ENCODE data around the gene TAS2R20. TPM values are rescaled to one million over a fixed set of nuclear protein-coding genes. Genes with fewer than 3 reads are reported as not detected.

The TAS2R20 gene
- total RNA-seq, 1 donor from 2014 or later: 0.82 TPM

DNA sequence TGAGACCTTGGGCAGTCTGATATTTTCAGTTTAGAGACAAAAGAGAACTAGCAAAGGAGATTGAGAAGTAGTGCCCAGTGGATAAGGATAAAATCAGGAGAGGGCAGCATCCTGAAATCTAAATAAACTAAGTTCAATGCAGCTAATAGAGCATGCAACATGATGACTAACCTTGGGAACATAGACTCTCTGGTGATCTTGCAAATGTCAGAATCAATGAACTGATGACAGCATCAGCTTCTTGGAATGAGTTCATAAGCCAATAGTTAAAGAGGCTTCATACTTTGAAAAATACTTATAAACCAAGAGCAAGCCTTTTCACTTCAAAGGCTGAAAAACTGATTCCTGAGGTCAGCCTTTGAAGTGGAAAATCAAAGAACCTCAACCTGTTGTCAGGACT, 16.1 kb upstream of the TAS2R20 start:
- DNase-seq (ENCODE audit: low spot score): no peak
- H3K9me3 Mint-ChIP-seq (ENCODE audit: low read depth): no peaks in the 10 kb centered on the region
- H3K4me3 Mint-ChIP-seq (ENCODE audit: unreplicated experiment): no peak overlapping the region
- no peaks in the 10 kb centered on the region for H3K4me1 Mint-ChIP-seq (ENCODE audit: low read depth)
- H3K27ac Mint-ChIP-seq (ENCODE audit: unreplicated experiment): no peak overlapping the region
- no peaks in the 10 kb centered on the region for H3K36me3 Mint-ChIP-seq (ENCODE audit: low read depth)
- H3K27me3 Mint-ChIP-seq (ENCODE audit: low read depth): no peaks in the 10 kb centered on the region
- TF ChIP-seq, protein P1, sequence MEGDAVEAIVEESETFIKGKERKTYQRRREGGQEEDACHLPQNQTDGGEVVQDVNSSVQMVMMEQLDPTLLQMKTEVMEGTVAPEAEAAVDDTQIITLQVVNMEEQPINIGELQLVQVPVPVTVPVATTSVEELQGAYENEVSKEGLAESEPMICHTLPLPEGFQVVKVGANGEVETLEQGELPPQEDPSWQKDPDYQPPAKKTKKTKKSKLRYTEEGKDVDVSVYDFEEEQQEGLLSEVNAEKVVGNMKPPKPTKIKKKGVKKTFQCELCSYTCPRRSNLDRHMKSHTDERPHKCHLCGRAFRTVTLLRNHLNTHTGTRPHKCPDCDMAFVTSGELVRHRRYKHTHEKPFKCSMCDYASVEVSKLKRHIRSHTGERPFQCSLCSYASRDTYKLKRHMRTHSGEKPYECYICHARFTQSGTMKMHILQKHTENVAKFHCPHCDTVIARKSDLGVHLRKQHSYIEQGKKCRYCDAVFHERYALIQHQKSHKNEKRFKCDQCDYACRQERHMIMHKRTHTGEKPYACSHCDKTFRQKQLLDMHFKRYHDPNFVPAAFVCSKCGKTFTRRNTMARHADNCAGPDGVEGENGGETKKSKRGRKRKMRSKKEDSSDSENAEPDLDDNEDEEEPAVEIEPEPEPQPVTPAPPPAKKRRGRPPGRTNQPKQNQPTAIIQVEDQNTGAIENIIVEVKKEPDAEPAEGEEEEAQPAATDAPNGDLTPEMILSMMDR (IDR thresholded peaks at IDR 0.05): no peak

DNA sequence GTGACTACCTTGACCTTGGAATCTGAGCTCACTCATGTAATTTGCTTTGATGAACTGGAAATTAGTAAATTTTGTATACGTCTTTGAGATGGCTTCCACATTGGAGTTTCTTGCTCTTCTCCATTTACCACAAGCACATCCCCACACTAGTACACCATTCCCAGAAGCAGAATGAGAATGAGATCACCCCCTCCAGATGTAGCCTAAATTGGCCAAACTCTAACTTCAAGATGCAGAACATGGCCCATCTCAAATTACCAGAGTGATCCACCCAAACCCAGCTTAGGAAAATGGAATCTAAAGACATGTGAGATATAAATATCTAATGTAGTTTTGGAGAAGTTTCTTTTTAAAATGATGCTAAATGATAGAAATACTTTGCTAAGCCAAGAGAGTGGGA, 9.5 kb upstream of the TAS2R20 start:
- no peak for DNase-seq (ENCODE audit: low spot score)
- no peak overlapping the region for H3K4me3 Mint-ChIP-seq (ENCODE audit: unreplicated experiment)
- no peaks in the 10 kb centered on the region for H3K36me3 Mint-ChIP-seq (ENCODE audit: low read depth)
- no peaks in the 10 kb centered on the region for H3K9me3 Mint-ChIP-seq (ENCODE audit: low read depth)
- TF ChIP-seq, protein P1 (IDR thresholded peaks at IDR 0.05): no peak
- no peaks in the 10 kb centered on the region for H3K27me3 Mint-ChIP-seq (ENCODE audit: low read depth)
- H3K4me1 Mint-ChIP-seq (ENCODE audit: low read depth): no peaks in the 10 kb centered on the region
- no peak overlapping the region for H3K27ac Mint-ChIP-seq (ENCODE audit: unreplicated experiment)

DNA sequence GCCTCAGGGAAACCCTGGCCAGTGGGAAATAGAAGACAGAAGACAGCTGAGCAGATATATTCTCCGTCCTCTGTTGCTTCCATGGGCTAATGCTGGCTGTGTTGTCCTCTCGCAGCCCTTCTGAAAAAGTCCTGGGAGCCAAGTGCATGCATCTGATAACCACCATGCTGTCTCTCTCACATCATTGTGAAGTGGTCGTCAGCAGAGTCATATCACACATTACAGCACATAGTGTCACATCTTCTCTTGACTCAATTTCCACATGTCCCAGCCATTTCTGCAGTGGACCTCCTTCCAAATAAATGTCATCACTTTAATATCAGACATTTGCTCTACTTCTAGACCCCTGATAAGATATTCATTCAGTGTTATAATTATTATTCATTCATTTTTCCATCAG, 3.8 kb downstream of the TAS2R20 start:
- Mint-ChIP-seq H3K27me3 (ENCODE audit: low read depth) (no peaks in the 10 kb centered on the region), H3K9me3 (ENCODE audit: low read depth) (peaks cover 11% of the 10 kb centered on the region), H3K27ac (ENCODE audit: unreplicated experiment) (no peak overlapping the region), H3K4me1 (ENCODE audit: low read depth) (no peaks in the 10 kb centered on the region), H3K4me3 (ENCODE audit: unreplicated experiment) (no peak overlapping the region), H3K36me3 (ENCODE audit: low read depth) (peaks cover 19% of the 10 kb centered on the region)
- DNase-seq (ENCODE audit: low spot score): no peak
- TF ChIP-seq, protein P1 (IDR thresholded peaks at IDR 0.05): no peak

DNA sequence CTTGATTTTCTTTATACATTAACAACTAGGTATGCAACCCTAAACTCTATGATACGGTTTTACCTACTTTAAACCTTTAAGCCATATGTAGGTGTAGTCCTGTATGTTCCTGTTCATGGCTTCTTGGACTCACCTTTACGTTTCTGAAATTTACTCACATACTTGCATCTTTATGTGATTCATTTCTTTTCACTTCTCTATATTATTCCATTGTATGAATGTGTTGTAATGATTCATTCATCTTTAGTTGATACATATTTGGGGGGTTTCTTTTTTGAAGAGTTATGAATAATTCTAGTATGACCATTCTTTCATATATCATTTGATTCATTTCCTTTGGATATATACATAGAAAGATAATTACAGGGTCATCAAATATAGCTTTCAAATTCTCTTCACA, 9.0 kb downstream of the TAS2R20 start:
- DNase-seq (ENCODE audit: low spot score): no peak
- no peaks in the 10 kb centered on the region for H3K4me1 Mint-ChIP-seq (ENCODE audit: low read depth)
- peaks cover 13% of the 10 kb centered on the region for H3K9me3 Mint-ChIP-seq (ENCODE audit: low read depth)
- no peak overlapping the region for H3K4me3 Mint-ChIP-seq (ENCODE audit: unreplicated experiment)
- TF ChIP-seq, protein P1 (IDR thresholded peaks at IDR 0.05): no peak
- no peak overlapping the region for H3K27ac Mint-ChIP-seq (ENCODE audit: unreplicated experiment)
- H3K36me3 Mint-ChIP-seq (ENCODE audit: low read depth): peaks cover 13% of the 10 kb centered on the region
- H3K27me3 Mint-ChIP-seq (ENCODE audit: low read depth): no peaks in the 10 kb centered on the region

DNA sequence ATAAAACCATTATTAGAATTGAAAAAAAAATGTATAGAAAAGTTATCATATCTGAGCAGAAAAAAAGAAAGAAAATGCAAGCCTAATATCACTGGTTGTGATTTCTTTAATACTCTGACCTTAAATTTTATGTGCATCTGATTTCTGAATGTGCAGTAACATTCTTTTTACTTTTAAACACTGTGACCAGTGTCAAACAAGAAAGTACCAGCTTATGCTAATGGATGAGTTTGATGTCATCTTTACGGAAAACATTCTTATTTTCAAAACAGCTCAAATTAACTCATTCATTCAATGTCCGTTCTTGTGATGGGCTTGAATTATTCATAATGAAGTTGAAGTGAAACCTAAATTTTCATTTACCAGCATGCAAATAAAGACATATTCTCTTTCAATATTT, 11.3 kb downstream of the TAS2R20 start, which contains the start of gene TAS2R50:
Gene TAS2R50, minus strand, starts transcription at position 101 of the 400 bp plus-strand sequence. Its CDS starts 52 bp downstream, at position 49.
- DNase-seq (ENCODE audit: low spot score): no peak
- TF ChIP-seq, protein P1 (IDR thresholded peaks at IDR 0.05): no peak
- H3K36me3 Mint-ChIP-seq (ENCODE audit: low read depth): peaks cover 15% of the 10 kb centered on the region
- no peak within 1 kb of the TSS for H3K27ac Mint-ChIP-seq (ENCODE audit: unreplicated experiment)
- no peaks in the 10 kb centered on the region for H3K4me1 Mint-ChIP-seq (ENCODE audit: low read depth)
- peaks cover 13% of the 10 kb centered on the region for H3K9me3 Mint-ChIP-seq (ENCODE audit: low read depth)
- no peaks in the 10 kb centered on the region for H3K27me3 Mint-ChIP-seq (ENCODE audit: low read depth)
- no peak within 1 kb of the TSS for H3K4me3 Mint-ChIP-seq (ENCODE audit: unreplicated experiment)

Measured in chondrocyte (in vitro differentiated cells).